IMR-90 (cell line): ENCODE data around the gene GFAP. TPM values are rescaled to one million over a fixed set of nuclear protein-coding genes. Genes with fewer than 3 reads are reported as not detected.

ENCODE experiments used
- ATAC-seq: fragments of 200-7000 bp; cut with Tn5 transposase; 2 replicates; pipeline ENCODE4 v1.9.1; 2020; ENCODE audit warnings: low read depth, mild to moderate bottlenecking, moderate library complexity
- BruUV-seq: library from RNA; stranded (reverse); fragments of 400-500 nt; replicated peaks from 2 replicates; lab custom pipeline; 2021; lab: Mats Ljungman, UMichigan
- CTCF ChIA-PET: fragments of 300-600 bp; formaldehyde crosslinking; extraction: SDS; loops from one replicate; lab custom pipeline; 2021; ENCODE audit warnings: antibody characterized with exemption; lab: Yijun Ruan, JAX
- POLR2A ChIA-PET: fragments of 300-600 bp; sonication (Branson Sonifier 250); formaldehyde crosslinking; loops from one replicate; lab custom pipeline; 2022; ENCODE audit warnings: antibody characterized with exemption; ENCODE audit not compliant: unreplicated experiment; lab: Charles Lee
- DNase-seq: peaks from one replicate; pipeline ENCODE4 v3.0.0; 2013
- H2AFZ ChIP-seq: replicated peaks from 2 replicates; pipeline ENCODE3; 2013; ENCODE audit warnings: low read length, mild to moderate bottlenecking; ENCODE audit not compliant: poor library complexity
- H2AK5ac ChIP-seq: 2 replicates; pipeline ENCODE4 v1.6.1; 2013; ENCODE audit warnings: low read depth, low read length, inconsistent platforms
- H2AK9ac ChIP-seq: replicated peaks from 2 replicates; pipeline ENCODE3; 2013; ENCODE audit warnings: mild to moderate bottlenecking, low read depth, low read length, moderate library complexity; ENCODE audit not compliant: poor library complexity
- H2BK120ac ChIP-seq: 2 replicates; pipeline ENCODE4 v1.6.1; 2013; ENCODE audit warnings: low read depth, low read length, inconsistent platforms
- H2BK15ac ChIP-seq: 3 replicates; pipeline ENCODE4 v1.6.1; 2013; ENCODE audit warnings: low read depth, low read length, inconsistent platforms
- H2BK20ac ChIP-seq: 2 replicates; pipeline ENCODE4 v1.6.1; 2013; ENCODE audit warnings: low read depth, mild to moderate bottlenecking, inconsistent platforms, low read length, moderate library complexity
- H2BK5ac ChIP-seq: 2 replicates; pipeline ENCODE4 v1.6.1; 2013; ENCODE audit warnings: mild to moderate bottlenecking, low read depth, low read length, inconsistent platforms; ENCODE audit not compliant: poor library complexity, severe bottlenecking
- H3K14ac ChIP-seq: replicated peaks from 2 replicates; pipeline ENCODE4 v1.6.1; 2013; ENCODE audit warnings: low read depth, low read length, inconsistent platforms
- H3K18ac ChIP-seq: 2 replicates; pipeline ENCODE4 v1.6.1; 2013; ENCODE audit warnings: low read depth, low read length, control low read depth
- H3K23ac ChIP-seq: 2 replicates; pipeline ENCODE4 v1.6.1; 2013; ENCODE audit warnings: low read depth, low read length, inconsistent platforms
- H3K27ac ChIP-seq: 2 replicates; pipeline ENCODE4 v1.5.1; 2013; ENCODE audit warnings: mild to moderate bottlenecking, control low read depth, low read length; ENCODE audit not compliant: insufficient read depth
- H3K27me3 ChIP-seq: 2 replicates; pipeline ENCODE4 v1.6.1; 2013; ENCODE audit warnings: low read length; ENCODE audit not compliant: control insufficient read depth, insufficient read depth
- H3K36me3 ChIP-seq: 2 replicates; pipeline ENCODE4 v1.6.1; 2013; ENCODE audit warnings: low read length, mixed read lengths; ENCODE audit not compliant: control insufficient read depth, insufficient read depth
- H3K4ac ChIP-seq: 2 replicates; pipeline ENCODE4 v1.6.1; 2013; ENCODE audit warnings: low read depth, low read length, inconsistent platforms
- H3K4me1 ChIP-seq: 2 replicates; pipeline ENCODE4 v1.6.1; 2013; ENCODE audit warnings: low read length, mixed read lengths; ENCODE audit not compliant: control insufficient read depth, insufficient read depth
- H3K4me2 ChIP-seq: 2 replicates; pipeline ENCODE4 v1.6.1; 2013; ENCODE audit warnings: low read depth, mild to moderate bottlenecking, control low read depth, low read length, moderate library complexity
- H3K4me3 ChIP-seq: 2 replicates; pipeline ENCODE4 v1.5.1; 2013; ENCODE audit warnings: low read depth, mild to moderate bottlenecking, control low read depth, low read length, moderate library complexity; ENCODE audit not compliant: insufficient read depth
- H3K56ac ChIP-seq: 2 replicates; pipeline ENCODE4 v1.6.1; 2013; ENCODE audit warnings: low read length, inconsistent platforms; ENCODE audit not compliant: insufficient read depth; ENCODE audit errors: extremely low read depth
- H3K79me1 ChIP-seq, 2 experiments: 2 replicates each; pipeline ENCODE4 v1.6.1; 2013; ENCODE audit warnings: low read length in 2 of 2, inconsistent platforms in 1 of 2, low read depth in 1 of 2
- H3K9ac ChIP-seq: 2 replicates; pipeline ENCODE4 v1.6.1; 2013; ENCODE audit warnings: low read depth, low read length, control low read depth
- H3K9me1 ChIP-seq: 2 replicates; pipeline ENCODE4 v1.6.1; 2013; ENCODE audit warnings: low read length, inconsistent platforms; ENCODE audit not compliant: insufficient read depth
- H3K9me3 ChIP-seq: 2 replicates; pipeline ENCODE4 v1.6.1; 2013; ENCODE audit warnings: low read length; ENCODE audit not compliant: control insufficient read depth, insufficient read depth
- H4K20me1 ChIP-seq: 2 replicates; pipeline ENCODE4 v1.6.1; 2013; ENCODE audit warnings: low read length, inconsistent platforms; ENCODE audit not compliant: insufficient read depth
- H4K5ac ChIP-seq: 2 replicates; pipeline ENCODE4 v1.6.1; 2013; ENCODE audit warnings: mild to moderate bottlenecking, low read depth, low read length, control low read depth
- H4K8ac ChIP-seq, 2 experiments: 2 replicates each; pipeline ENCODE4 v1.6.1; 2013; ENCODE audit warnings: low read depth in 2 of 2, low read length in 2 of 2, control low read depth in 1 of 2, inconsistent platforms in 1 of 2
- H4K91ac ChIP-seq: 2 replicates; pipeline ENCODE4 v1.6.1; 2013; ENCODE audit warnings: low read depth, low read length, inconsistent platforms; ENCODE audit not compliant: insufficient read depth
- MAZ ChIP-seq: IDR thresholded peaks from 2 replicates; pipeline ENCODE4 v1.6.1; 2012; ENCODE audit warnings: low read depth, mild to moderate bottlenecking, low read length, improper control_type of control experiment, moderate library complexity, borderline replicate concordance
- WGBS, 2 experiments: methylation state at CpG; one replicate each; pipeline versions ENCODE4 v1.1.5 to v1.1.7; 2013; ENCODE audit warnings: missing lambda C conversion rate in 2 of 2; ENCODE audit not compliant: insufficient read length in 1 of 2; ENCODE audit errors: extremely low coverage in 2 of 2; 5-methylcytosine and 5-hydroxymethylcytosine counted together
- dilution Hi-C: fragments of 300-500 bp; cut with HindIII; formaldehyde crosslinking; loops from one replicate; pipeline ENCODE4 v1.14.3; 2018; ENCODE audit warnings: low sequenced_read_pairs; ENCODE audit not compliant: unreplicated experiment
- in situ Hi-C: fragments of 300-500 bp; cut with MboI; formaldehyde crosslinking; loops from 3 replicates; pipeline ENCODE4 v1.14.3; 2019; ENCODE audit warnings: low sequenced_read_pairs, inconsistent platforms, mixed read lengths
- intact Hi-C: fragments of 100-400 bp; cut with micrococcal nuclease; formaldehyde crosslinking; loops from 2 replicates; pipeline ENCODE4 v1.10.0; 2022
- polyA plus RNA-seq, 3 experiments: library from polyadenylated mRNA; depleted of rRNA; stranded (reverse); fragments of >200 nt; gene quantifications; 2 replicates each; pipeline ENCODE4 v1.2.3, GENCODE V29; 2012; ENCODE audit warnings: low replicate concordance in 1 of 3
- total RNA-seq: library from RNA; depleted of rRNA; stranded (reverse); fragments of >200 nt; gene quantifications from 2 replicates; pipeline ENCODE4 v1.2.3, GENCODE V29; 2012

GFAP gene
- total and polyA plus RNA-seq, 2 of the 4 experiments (the other 2 are of a cell fraction) = 0.18 to 0.19 TPM

DNA sequence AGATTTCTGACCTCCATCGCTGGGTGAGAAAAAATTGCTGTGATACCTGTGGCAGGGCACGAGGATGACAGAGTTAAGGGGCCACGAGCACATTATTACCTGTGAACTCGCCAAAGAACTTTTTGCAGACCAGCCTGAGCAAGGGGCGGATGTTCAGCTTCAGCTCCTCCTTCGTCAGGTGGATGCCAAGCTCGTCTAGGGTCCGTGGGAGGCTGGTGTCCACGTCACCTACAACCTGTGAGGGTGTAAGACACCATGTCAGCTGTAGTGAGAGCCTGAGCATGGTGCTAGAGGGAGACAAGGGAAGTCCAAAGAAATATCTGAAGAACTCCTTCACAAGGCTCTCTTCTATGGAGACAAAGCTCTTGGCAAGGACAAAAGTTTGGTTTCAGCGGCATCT is 50.5 kb downstream of the GFAP start:
- 100% methylated on average over 2 of the region's 10 CpGs; no CpG with 5 or more reads in 1 of the 2 experiments for WGBS, 2 experiments
- in situ Hi-C loops = loop anchor here (5.0 kb wide), 1 partner anchor 83 kb away; no protein-coding TSS in a partner anchor

More for the DNA sequence above, 50.5 kb downstream of the GFAP start:
- no peak overlapping the region for H4K8ac ChIP-seq
- H3K23ac ChIP-seq = no peak overlapping the region
- ChIA-PET POLR2A (no interaction called here), CTCF (interaction anchor here (0.6 to 4.8 kb wide), 5 partner anchors 80 to 121 kb away, joined by 3 to 25 read pairs (median 4); no protein-coding TSS in a partner anchor)
- BruUV-seq = no TSS peak
- no peaks in the 10 kb centered on the region for H3K9me3 ChIP-seq
- H4K20me1 ChIP-seq = no peaks in the 10 kb centered on the region; the same call in 1 of the 2 replicates
- H4K91ac ChIP-seq = no peak overlapping the region
- no peak overlapping the region for H2BK15ac ChIP-seq
- H3K4me2 ChIP-seq = no peak overlapping the region
- no peak overlapping the region for H3K18ac ChIP-seq
- intact Hi-C loops = loop anchor here (1.0 kb wide), 3 partner anchors 13 to 90 kb away; no protein-coding TSS in a partner anchor
- H3K9me1 ChIP-seq = no peaks in the 10 kb centered on the region
- peaks cover 0 to 9% of the 10 kb centered on the region in 2 experiments; a peak in 1 of 4 replicates for H3K79me1 ChIP-seq
- dilution Hi-C loops = no loop called here
- H3K4me1 ChIP-seq = no peaks in the 10 kb centered on the region
- no peak overlapping the region for H3K9ac ChIP-seq
- H2AFZ ChIP-seq = no peak overlapping the region
- peaks cover 56% of the 10 kb centered on the region for H3K36me3 ChIP-seq
- no peak overlapping the region for H2AK5ac ChIP-seq
- H3K27ac ChIP-seq = no peak overlapping the region
- no peak overlapping the region for H4K5ac ChIP-seq
- H2BK20ac ChIP-seq = no peak overlapping the region
- no peak overlapping the region for H3K4ac ChIP-seq
- H3K56ac ChIP-seq = no peak overlapping the region
- ATAC-seq (no peak; the same call in 1 of the 2 replicates), DNase-seq (no peak)
- no peak overlapping the region for H2BK120ac ChIP-seq
- no peak overlapping the region for H2BK5ac ChIP-seq
- no peak for TF ChIP-seq MAZ
- H3K4me3 ChIP-seq = no peak overlapping the region
- H3K27me3 ChIP-seq = no peaks in the 10 kb centered on the region
- no peak overlapping the region for H3K14ac ChIP-seq
- no peak overlapping the region for H2AK9ac ChIP-seq
